ENCODE results near the gene DDO.

The DDO gene, protein sequence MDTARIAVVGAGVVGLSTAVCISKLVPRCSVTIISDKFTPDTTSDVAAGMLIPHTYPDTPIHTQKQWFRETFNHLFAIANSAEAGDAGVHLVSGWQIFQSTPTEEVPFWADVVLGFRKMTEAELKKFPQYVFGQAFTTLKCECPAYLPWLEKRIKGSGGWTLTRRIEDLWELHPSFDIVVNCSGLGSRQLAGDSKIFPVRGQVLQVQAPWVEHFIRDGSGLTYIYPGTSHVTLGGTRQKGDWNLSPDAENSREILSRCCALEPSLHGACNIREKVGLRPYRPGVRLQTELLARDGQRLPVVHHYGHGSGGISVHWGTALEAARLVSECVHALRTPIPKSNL

DNA sequence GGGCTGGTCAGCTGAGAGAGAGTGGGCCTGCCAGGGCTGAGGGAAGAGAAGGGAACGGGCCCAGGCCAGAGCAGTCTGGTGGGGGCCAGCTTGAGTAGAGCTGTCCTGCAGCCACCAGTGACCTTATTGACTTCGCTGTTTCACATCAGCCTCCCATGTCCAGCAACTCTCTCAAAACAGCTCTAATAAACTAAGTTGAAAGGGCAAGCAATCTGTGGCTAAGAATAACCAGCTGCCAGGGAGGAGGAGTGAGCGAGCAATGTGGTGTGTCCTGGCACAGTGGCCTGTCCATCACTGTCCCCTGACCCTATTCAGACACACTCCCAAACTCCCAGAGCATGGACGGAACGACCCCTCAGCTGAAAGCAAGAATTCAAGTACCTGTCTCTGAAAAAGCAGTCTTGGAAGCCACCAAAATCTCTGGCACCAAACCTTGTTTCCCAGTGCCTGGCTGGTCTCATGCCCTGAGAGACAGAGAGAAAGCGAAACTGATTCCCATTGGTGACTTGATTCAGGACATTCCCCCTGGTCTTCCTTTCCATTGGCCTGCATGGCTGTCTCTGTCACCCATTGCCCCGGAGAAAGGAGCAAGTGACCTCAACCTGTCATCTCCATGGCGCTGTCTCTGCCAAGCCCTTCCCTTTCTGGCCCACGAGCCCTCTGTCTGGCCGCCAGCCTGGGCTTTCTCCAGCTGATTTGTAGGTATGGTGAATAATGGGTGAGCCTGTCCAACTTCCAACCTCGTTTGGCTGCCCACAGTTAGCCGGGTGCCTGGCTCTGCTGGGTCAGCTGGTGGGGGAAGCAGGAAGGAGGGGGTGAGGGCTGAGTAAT is at the start of gene DDO:
Gene DDO, minus strand, starts transcription at position 490 of the 831 bp plus-strand sequence. CDS start 2,113 bp downstream, outside the sequence.
- peak in 49 of 51 donors; percentile 22 to 92 (median 78) for DNase-seq

DNA sequence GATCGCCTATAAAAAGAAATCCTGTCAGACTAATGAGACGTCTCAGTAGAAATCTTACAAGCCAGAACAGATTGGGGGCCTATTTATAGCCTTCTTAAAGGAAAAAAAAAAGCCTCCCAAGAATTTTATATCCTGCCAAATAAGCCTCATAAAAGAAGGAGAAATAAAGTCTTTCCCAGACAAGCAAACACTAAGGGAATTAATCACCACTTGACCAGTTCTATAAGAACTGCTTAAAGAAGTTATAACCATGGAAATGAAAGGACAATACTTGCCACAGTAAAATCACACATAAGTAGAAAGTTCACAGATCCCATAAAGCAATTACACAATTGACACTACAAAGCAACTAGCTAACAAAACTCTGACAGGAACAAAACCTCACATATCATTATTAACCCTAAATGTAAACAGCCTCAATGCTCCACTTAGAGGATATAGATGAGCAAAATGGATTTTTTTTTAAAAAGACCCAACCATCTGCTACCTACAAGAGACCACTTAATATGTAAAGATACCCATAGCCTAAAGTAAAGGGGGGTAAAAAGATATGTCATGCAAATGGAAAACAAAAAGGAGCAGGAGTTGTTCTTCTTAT is 47.6 kb upstream of the DDO start:
- DNase-seq, result no peak

DNA sequence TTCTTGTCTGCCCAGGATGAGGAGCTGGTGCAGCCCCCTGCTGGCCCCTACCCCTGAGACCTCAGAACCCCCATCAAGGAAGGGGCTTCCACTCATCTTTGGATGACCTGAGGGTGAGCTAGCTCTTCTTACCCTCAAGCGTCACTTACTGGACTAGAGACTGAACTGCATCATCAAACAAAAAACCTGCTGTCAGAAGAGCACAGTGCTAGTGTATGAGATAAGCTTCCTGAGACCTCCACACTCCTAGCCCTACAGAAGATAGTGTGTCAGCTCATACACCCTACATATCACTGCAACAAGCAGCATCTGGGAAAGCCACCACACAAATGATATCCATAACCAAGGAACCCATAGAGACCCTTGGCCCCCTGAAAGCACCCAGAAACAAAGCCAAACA is 46.0 kb upstream of the DDO start:
- DNase-seq, result no peak

DNA sequence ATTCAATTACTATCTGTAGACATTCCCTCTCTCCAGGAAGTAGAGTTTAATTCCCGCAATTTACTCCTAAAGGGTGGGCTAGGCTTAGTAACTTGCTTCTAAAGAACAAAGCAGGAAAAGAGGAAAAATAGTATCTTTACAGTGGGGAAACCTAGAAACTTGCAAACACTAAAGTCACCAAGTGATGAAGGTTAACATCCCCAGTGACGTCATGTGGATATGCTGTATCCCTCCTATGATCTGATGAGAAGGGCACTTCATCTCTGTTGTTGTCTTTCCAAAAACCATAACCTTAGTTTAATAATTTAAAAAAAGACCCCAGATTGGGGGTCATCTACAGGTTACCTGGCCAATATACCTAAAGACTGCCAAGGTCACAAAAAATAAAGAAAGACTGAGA is 43.8 kb upstream of the DDO start:
- DNase-seq, result no peak

DNA sequence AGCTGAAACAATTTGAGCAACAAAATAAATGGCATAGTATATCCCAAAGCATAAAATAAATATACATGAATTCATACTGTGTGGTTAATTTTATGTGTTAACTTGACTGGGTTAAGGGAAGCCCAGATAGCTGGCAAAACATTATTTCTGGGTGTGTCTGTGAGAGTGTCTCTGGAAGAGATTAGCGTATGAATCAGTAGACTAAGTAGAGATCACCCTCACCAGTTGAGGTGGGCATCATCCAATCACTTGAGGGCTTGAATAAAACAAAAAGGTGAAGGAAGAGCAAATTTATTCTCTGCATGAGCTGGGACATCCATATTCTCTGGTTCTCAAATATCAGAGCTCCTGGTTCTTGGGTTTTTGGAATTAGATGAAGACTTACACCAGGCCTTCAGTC is 43.1 kb upstream of the DDO start:
- no peak for DNase-seq

DNA sequence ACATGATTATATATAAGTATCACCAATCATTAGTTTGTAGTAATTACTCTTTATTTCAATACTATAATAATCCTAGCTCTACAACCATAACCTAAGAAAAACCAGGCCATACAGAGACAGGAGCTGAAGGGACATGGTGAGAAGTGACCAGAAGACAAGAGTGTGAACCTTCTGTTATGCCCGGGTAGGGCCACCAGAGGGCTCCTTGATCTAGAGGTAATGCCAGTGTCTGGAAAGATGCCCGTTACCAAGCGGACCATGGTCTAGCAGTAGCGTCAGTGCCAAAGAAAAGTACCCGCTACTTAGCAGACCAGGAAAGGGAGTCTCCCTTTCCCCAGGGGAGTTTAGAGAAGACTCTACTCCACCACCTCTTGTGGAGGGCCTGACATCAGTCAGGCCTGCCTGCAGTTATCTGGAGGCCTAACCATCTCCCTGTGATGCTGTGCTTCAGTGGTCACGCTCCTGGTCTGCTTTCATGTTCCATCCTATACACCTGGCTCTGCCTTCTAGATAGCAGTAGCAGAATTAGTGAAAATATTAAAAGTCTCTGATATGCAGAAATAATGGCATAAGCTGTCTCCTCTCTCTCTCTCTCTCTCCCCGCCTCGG is 42.3 kb upstream of the DDO start:
- DNase-seq, result peak in 9 of 51 donors; percentile 1 to 17 (median 6)

DNA sequence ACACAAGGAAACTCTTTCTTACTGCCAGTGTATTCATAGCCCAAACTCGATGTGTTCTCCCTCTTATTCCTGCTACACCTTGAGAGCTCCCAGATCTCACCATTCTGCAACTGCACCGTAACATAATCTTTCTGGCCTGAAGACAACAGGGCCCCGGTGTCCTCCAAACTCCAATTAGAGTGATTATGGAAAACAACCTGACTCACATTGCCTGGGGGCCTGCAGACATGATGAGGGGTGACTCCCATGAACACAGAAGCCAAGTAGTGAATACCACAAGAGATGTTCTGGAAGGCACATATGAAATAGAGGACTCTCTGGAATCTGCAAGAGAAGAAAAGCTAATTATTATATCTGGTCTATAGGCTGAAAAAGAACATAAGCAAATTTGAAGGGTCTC is 41.3 kb upstream of the DDO start:
- DNase-seq, result no peak

DNA sequence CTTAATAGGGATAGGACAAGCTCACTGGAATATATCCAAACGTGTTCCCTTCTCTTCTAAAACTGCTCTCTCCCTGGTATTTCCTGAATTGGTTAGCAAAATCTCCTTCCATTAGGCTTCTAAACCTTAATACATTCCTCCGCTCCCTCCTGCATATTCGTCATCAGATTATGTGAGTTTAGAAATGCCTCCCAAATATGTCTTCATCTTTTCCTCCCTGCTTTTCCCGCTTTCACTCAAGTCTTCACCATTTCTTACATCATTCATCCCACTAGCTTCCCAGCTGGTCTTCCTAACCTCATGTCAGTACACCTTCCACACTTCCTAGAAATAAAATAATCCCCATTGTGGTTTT is 34.1 kb upstream of the DDO start:
- DNase-seq, result no peak

DNA sequence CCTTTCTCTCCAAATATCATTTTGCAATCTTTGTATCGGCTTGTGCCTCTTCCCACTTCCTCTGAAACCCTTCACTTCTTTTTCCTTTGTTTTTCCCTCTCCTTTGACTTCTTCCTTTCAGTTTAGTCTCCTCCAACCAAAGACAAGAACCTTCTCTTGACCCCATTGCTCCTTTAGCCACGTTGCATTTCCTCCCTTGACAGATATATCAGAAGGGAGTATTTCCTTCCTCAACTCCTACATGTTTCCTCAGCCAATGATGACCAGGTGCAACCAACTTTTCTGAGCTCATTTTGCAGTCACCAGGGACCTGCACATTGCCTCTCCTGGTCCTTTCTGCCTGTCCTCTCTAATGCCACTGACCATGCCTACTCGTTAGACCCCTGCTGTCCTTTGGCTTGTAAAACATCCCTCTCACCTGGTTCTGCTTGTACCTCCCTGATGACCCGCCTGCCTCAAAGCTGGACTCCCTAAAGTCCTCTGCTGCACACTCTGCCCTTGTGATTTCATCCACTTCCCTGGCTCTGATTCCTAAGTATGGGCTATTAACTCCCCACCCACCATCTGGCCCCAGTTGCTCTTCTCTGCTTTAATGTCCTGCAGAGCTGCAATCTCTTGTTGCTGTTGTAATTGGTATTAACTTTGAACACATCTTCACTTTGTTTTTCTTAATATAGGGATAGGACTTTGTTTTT is 33.6 kb upstream of the DDO start:
- no peak for DNase-seq

DNA sequence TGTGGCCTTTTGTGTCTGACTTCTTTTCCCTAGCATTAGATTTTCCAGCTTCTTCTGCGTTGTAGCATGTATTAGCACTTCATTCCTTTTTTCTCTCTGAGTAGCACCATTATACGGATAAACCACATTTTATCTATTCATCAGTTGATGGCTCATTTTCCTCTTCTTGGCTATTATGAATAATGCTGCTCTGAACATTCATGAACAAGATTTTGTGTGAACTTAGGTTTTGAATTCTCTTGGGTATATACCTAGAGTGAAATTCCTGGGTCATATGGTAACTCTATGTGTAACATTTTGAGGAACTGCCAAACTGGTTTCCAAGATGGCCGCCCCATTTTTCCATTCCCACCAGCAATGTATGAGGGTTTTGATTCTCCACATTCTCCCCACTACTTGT is 32.4 kb upstream of the DDO start:
- DNase-seq, result no peak

DNA sequence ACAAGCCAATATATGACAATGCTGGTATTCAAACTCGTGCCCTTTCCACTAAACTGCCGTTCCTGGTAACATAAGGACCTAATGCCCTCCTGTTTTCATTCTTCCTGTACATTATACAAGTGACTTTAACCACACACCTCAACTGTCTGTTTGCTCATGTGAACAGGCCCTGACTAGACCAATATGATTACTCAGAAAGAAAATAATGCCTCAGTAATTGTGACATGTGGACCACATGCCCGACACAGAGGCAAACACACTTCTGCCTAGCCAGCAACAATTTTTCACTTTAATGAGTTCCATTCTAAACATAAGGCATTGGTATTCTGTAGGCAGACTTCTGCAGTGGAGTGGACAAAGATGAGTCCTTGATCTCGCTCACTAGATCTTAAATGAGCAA is 31.0 kb upstream of the DDO start:
- no peak for DNase-seq

DNA sequence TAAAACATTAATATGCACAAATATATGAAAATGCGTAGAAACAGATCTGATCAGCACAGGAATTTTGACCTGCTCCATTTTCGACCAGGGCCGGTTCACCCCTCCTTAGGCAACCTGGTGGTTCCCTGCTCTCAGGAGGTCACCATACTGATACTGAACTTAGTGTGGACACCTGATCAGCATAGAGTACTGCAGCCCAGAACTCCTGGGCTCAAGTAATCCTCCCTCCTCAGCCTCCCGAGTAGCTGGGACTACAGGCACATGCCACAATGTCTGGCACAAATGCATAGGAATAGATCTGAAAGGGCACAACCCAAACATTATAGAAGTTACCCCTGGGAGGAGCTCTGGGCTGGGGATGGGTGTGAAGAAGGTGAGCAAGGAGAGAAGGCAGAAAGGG is 24.7 kb upstream of the DDO start:
- DNase-seq, result no peak

DNA sequence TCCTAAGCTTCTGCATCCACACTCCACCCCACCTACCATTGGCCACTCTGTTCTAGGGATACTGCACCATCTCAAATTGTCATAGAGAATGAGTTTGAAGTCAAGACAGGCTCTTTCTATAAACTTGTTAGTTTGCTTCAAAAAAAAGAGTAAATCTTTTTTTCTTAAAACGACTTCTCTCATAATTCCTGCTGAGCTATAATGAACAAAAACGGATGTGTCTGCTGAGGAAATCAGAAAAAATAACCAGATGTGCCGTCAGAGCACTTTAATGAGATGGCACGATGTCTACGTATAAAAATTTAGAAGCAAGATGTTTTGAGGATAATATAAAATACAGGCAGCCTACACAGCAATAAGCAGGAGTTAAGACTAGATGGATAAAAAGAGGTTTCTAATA is 24.0 kb upstream of the DDO start:
- DNase-seq, result no peak

DNA sequence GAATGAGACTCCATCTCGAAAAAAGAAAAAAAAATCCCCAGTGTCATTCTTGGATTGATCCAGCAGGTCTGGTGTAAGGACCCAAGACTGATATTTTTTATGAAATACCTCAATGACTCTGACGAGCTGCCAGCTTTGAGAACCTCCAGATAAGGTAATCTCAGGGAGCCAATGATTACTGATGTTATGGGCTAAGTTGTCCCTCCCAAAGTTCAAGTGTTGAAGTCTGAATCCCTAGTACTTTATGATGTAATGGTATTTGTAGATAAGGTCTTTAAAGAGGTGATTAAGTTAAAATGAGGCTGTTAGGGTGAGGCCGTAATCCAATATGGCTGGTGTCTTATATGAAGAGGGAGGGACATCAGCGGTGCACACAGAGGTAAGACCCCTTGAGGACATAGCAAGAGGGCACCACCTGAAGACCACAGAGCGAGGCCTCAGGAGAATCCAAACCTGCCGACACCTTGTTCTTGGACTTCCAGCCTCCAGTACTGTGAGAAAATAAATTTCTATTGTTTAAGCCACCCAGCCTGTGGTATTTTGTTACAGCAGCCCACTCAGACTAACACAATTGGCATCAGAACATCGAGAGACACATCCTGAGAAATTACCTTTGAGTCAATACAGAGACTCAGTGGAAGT is 19.7 kb upstream of the DDO start:
- no peak for DNase-seq

DNA sequence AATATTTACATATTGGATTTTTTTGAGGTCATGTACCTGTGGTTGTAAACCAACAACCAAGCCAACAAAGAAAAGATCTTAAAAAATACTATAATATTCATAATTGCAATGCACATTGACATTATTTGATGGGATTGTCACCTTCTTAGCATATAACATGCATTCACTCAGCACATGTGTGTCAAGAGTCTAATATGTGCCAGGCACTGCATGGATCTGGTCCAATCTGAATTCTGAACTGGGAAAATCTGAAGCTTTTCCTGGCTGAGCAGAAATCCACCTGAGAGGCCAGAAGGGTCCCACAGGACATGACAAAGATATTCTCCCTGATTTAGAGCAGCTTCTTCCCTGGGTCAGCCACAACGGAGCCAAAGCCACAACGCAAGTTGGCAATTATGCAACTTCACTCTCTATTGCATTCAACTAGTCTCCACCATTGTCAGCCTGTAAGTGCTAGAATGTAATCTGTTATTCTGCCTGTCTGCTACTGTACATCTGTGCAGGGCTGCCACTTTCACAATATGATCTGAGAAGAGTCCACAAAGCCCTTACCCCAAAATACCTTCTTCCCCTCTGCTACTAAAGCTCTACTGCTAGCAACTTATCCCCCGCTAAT is 17.0 kb upstream of the DDO start:
- DNase-seq, result no peak

DNA sequence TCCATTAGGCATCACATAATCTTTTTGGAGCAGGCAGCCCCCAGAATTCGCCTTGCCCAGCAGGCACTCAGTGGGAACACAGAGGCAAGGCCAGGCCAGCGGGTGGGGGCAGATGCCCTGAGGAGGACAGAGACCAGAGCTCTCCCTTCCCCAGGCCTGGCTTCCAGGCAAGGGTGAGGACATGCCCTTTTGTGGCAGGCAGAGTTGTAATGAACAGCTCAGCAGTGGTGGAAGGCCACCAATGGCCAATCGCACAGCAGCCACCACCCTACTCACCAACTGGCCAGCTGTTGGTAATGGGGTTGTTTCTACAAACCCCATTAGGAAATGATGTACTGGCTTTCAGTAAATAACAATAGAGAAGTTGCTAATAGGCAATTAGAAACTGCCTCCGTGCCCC is 15.4 kb upstream of the DDO start:
- DNase-seq, result no peak

DNA sequence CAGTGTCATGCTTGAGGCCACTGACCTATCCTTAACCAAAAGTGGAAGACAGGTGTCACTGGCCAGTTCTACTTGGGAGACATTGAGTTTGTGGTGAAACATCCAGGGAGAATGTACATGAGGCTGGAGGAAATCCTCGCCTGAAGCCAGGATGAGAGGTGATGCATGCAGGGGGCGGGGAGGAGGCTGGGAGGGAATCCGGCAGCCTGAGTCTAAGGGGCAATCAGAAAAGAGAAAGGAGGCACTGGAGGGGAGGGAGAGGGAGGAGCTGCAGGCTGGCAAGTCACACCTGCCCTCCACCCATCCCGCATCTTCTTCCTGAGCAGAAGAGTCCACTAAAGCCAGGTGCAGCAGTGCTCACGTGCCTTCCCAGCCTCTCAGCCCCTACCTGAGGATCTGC is 14.9 kb upstream of the DDO start:
- DNase-seq, result no peak

DNA sequence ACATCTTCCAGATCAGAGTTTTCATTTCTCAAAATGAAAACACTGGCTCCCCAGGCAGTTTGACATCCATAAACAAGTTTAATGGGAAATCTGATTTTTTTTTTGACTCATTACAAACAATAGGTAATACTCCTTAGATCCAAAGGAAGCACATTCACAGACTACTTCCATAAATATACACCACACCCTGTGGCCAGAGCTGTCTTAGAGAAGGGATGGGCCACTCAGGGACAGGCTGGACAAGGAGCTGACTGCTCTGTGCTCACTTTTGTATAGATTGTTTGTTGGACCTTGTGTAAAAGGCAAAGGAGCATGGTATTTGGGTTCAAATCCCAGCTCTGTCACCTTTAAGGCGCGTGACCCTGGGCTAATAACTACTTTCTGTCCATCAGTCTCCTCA is 12.8 kb upstream of the DDO start:
- no peak for DNase-seq

DNA sequence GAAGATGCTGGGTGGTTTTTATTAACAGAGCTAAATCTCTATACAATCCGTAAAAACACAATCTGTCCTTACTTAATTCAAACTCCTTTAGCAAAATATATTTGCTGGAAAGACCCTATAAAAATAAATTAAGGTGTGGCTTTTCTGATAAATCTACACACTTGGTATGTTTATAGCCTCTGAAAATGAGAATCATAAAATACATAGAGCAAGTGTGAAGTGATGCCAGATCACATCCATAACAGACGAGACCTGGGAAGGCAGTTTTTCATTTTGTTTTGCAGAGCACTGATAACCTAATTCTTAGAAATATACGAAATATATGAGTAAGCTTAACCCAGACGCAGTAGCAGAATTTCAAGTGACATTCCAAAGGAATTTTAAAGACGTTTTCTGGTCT is 10.4 kb upstream of the DDO start:
- no peak for DNase-seq

DNA sequence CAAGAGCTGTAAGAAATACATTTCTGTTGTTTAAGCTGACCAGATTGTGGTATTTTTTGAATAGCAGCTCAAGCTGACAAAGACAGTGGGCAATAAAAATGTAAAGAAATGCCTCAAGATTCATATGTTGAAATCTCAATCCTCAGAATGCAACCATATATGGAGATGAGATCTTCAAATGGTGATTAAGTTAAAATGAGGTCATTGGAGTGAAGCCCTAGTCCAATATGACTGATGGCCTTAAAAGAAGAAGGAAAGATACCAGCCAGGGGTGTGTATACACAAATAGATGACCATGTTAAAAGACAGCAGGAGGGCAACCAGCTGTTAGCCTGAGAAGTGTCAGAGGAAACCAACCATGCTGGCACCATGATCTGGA is 7.1 kb upstream of the DDO start:
- DNase-seq, result no peak
